HEK293T (cell line): ENCODE measurements around the gene NPFFR2.

ENCODE experiments used
- ARNT ChIP-seq: fragments of 450-650 bp; IDR thresholded peaks from 2 replicates; pipeline ENCODE4 v1.6.1; 2017; ENCODE audit warnings: mild to moderate bottlenecking
- FOXK2 ChIP-seq: fragments of 450-650 bp; IDR thresholded peaks from 2 replicates; pipeline ENCODE4 v1.6.1; 2016; ENCODE audit warnings: mild to moderate bottlenecking
- FOXM1 ChIP-seq: fragments of 450-650 bp; IDR thresholded peaks from 2 replicates; pipeline ENCODE4 v1.6.1; 2017; ENCODE audit warnings: mild to moderate bottlenecking, borderline replicate concordance
- NFRKB ChIP-seq: fragments of 450-650 bp; IDR thresholded peaks from 2 replicates; pipeline ENCODE4 v1.6.1; 2016; ENCODE audit warnings: mild to moderate bottlenecking, moderate library complexity
- SP1 ChIP-seq: fragments of 450-650 bp; IDR thresholded peaks from 2 replicates; pipeline ENCODE4 v1.6.1; 2017

DNA sequence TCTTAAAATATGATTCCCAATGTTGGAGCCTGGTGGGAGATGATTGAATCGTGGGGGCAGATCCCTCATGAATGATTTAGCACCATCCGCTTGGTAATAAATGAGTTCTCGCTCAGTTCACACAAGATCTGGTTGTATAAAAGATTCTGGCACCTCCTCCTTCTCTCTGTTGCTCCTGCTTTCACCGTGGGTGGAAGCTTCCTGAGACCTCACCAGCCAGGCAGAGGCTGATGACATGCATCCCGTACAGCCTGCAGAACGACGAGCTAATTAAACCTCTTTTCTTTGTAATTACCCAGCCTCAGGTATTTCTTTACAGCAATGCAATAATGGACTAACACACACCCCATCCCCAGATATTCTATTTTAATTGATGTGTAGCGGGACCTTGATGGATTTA, 162.2 kb downstream of the NPFFR2 start:
- TF ChIP-seq NFRKB = no peak
- no peak for TF ChIP-seq ARNT
- TF ChIP-seq SP1 = no peak
- TF ChIP-seq FOXK2 = no peak
- TF ChIP-seq FOXM1 = no peak
